Measurements from ENCODE around the gene LYST.

LYST gene

GRCh38 chr1:235712812-235713211 is 153.9 kb downstream of the LYST start:
- H3K4me3 ChIP-seq (ENCODE audit: low read length): no peak overlapping the region
- H3F3A ChIP-seq (ENCODE audit: control insufficient read depth, insufficient read depth): no peaks in the 10 kb centered on the region
- H3K4me1 ChIP-seq (ENCODE audit: control insufficient read depth, low read length): no peaks in the 10 kb centered on the region
- H3K9me2 ChIP-seq (replicated peaks; ENCODE audit: control insufficient read depth, low read length): no peaks in the 10 kb centered on the region
- H3K27ac ChIP-seq (ENCODE audit: low read depth, low read length): no peak overlapping the region
- no peak for TF ChIP-seq CTCF (IDR thresholded peaks at IDR 0.05; ENCODE audit: low read depth, low read length, poor library complexity, severe bottlenecking)
- TF ChIP-seq EZH2phosphoT487 (IDR thresholded peaks at IDR 0.05; ENCODE audit: borderline replicate concordance, low read length): no peak
- no peaks in the 10 kb centered on the region for H3K27me3 ChIP-seq (ENCODE audit: control insufficient read depth, low read length)
- H3K4me2 ChIP-seq (ENCODE audit: low read length): no peak overlapping the region
- no peaks in the 10 kb centered on the region for H4K20me1 ChIP-seq (ENCODE audit: control insufficient read depth, insufficient read depth, low read depth, low read length)
- H3K9me3 ChIP-seq (ENCODE audit: control insufficient read depth, insufficient read depth, low read length): no peaks in the 10 kb centered on the region
- no peaks in the 10 kb centered on the region for H3K79me2 ChIP-seq (ENCODE audit: control insufficient read depth, low read length)
- H3K36me3 ChIP-seq (ENCODE audit: control insufficient read depth, low read length): no peaks in the 10 kb centered on the region

- Histone ChIP-seq H3K27me3 (ENCODE audit: control insufficient read depth, low read length) (no peaks in the 10 kb centered on the region), H3K4me1 (ENCODE audit: control insufficient read depth, low read length) (no peaks in the 10 kb centered on the region), H3K9me3 (ENCODE audit: control insufficient read depth, insufficient read depth, low read length) (no peaks in the 10 kb centered on the region), H3K4me2 (ENCODE audit: low read length) (no peak overlapping the region), H3F3A (ENCODE audit: control insufficient read depth, insufficient read depth) (no peaks in the 10 kb centered on the region), H3K79me2 (ENCODE audit: control insufficient read depth, low read length) (no peaks in the 10 kb centered on the region), H3K9me2 (replicated peaks; ENCODE audit: control insufficient read depth, low read length) (no peaks in the 10 kb centered on the region), H4K20me1 (ENCODE audit: control insufficient read depth, insufficient read depth, low read depth, low read length) (no peaks in the 10 kb centered on the region), H3K36me3 (ENCODE audit: control insufficient read depth, low read length) (no peaks in the 10 kb centered on the region), H3K4me3 (ENCODE audit: low read length) (no peak overlapping the region), H3K27ac (ENCODE audit: low read depth, low read length) (no peak overlapping the region)
- TF ChIP-seq EZH2phosphoT487 (IDR thresholded peaks at IDR 0.05; ENCODE audit: borderline replicate concordance, low read length) (no peak), CTCF (IDR thresholded peaks at IDR 0.05; ENCODE audit: low read depth, low read length, poor library complexity, severe bottlenecking) (no peak)
These were observed 156.0 kb downstream of the LYST start for GRCh38 chr1:235710687-235711086.

GRCh38 chr1:235709018-235709417 is 157.7 kb downstream of the LYST start:
- no peaks in the 10 kb centered on the region for H3K79me2 ChIP-seq (ENCODE audit: control insufficient read depth, low read length)
- no peaks in the 10 kb centered on the region for H3K27me3 ChIP-seq (ENCODE audit: control insufficient read depth, low read length)
- no peaks in the 10 kb centered on the region for H3K9me2 ChIP-seq (replicated peaks; ENCODE audit: control insufficient read depth, low read length)
- H3K9me3 ChIP-seq (ENCODE audit: control insufficient read depth, insufficient read depth, low read length): no peaks in the 10 kb centered on the region
- H3K27ac ChIP-seq (ENCODE audit: low read depth, low read length): no peak overlapping the region
- TF ChIP-seq EZH2phosphoT487 (IDR thresholded peaks at IDR 0.05; ENCODE audit: borderline replicate concordance, low read length): no peak
- TF ChIP-seq CTCF (IDR thresholded peaks at IDR 0.05; ENCODE audit: low read depth, low read length, poor library complexity, severe bottlenecking): no peak
- H3K4me3 ChIP-seq (ENCODE audit: low read length): no peak overlapping the region
- no peaks in the 10 kb centered on the region for H3F3A ChIP-seq (ENCODE audit: control insufficient read depth, insufficient read depth)
- H3K36me3 ChIP-seq (ENCODE audit: control insufficient read depth, low read length): no peaks in the 10 kb centered on the region
- no peak overlapping the region for H3K4me2 ChIP-seq (ENCODE audit: low read length)
- no peaks in the 10 kb centered on the region for H3K4me1 ChIP-seq (ENCODE audit: control insufficient read depth, low read length)
- no peaks in the 10 kb centered on the region for H4K20me1 ChIP-seq (ENCODE audit: control insufficient read depth, insufficient read depth, low read depth, low read length)

Data from DOHH2 (cell line).